A549 (cell line): ENCODE measurements around the gene TNNI2. TPM values are rescaled to one million over a fixed set of nuclear protein-coding genes. Genes with fewer than 3 reads are reported as not detected.

Experiments used
- ATAC-seq, 2 experiments: fragments of 200-7000 bp in 1 of 2; fragments of >200 bp in 1 of 2; cut with Nextera tagmentation in 1 of 2; cut with Tn5 transposase in 1 of 2; 3 replicates each; pipeline versions ENCODE4 v1.8.0 to v1.9.1; 2018 to 2020; ENCODE audit warnings: mild to moderate bottlenecking in 1 of 2, moderate library complexity in 1 of 2
- CTCF ChIA-PET: fragments of 300-600 bp; sonication (Branson Sonifier 250); formaldehyde crosslinking; extraction: SDS; loops from one replicate; lab custom pipeline; 2021; ENCODE audit warnings: antibody characterized with exemption, inconsistent platforms; lab: Yijun Ruan, JAX
- POLR2A ChIA-PET: fragments of 350-600 bp; formaldehyde crosslinking; extraction: SDS; loops from one replicate; lab custom pipeline; 2021; ENCODE audit warnings: antibody characterized with exemption, inconsistent platforms; lab: Yijun Ruan, JAX
- DNase-seq, 2 experiments: peaks; one replicate each; pipeline versions ENCODE4 v3.0.0 to v3.0.0-alpha.2; 2011 to 2016; ENCODE audit warnings: low read depth in 1 of 2, low spot score in 1 of 2
- FAIRE-seq: peaks from 2 replicates; lab custom pipeline; 2011; peaks lifted over from hg19 to GRCh38; lab: Jason Lieb, UNC
- H3K27ac ChIP-seq, 2 experiments: fragments of >200 bp; sonication (Bioruptor Twin); formaldehyde crosslinking; 3 replicates each; pipeline ENCODE4 v1.5.1; 2016 to 2017
- H3K4me1 ChIP-seq: fragments of >200 bp; sonication (Bioruptor Twin); formaldehyde crosslinking; 3 replicates; pipeline ENCODE4 v1.6.1; 2016
- H3K4me2 ChIP-seq: fragments of >200 bp; sonication (Bioruptor Twin); formaldehyde crosslinking; 3 replicates; pipeline ENCODE4 v1.6.1; 2016
- H3K4me3 ChIP-seq: fragments of >200 bp; sonication (Bioruptor Twin); formaldehyde crosslinking; 3 replicates; pipeline ENCODE4 v1.5.1; 2016
- H3K9me3 ChIP-seq: fragments of >200 bp; sonication (Bioruptor Twin); formaldehyde crosslinking; 3 replicates; pipeline ENCODE4 v1.6.1; 2016
- CBX2 ChIP-seq: fragments of 200-600 bp; sonication (generic); IDR thresholded peaks from 2 replicates; pipeline ENCODE4 v1.6.1; 2016; ENCODE audit warnings: low read depth, mild to moderate bottlenecking, borderline replicate concordance
- EHMT2 ChIP-seq: fragments of 200-600 bp; sonication (generic); IDR thresholded peaks from 2 replicates; pipeline ENCODE4 v1.6.1; 2016; ENCODE audit warnings: antibody characterized with exemption, low read depth, mild to moderate bottlenecking, moderate library complexity
- FOSB ChIP-seq: fragments of 250-450 bp; sonication (Bioruptor Pico); IDR thresholded peaks from 2 replicates; pipeline ENCODE4 v1.5.0; 2020; ENCODE audit warnings: mild to moderate bottlenecking, moderate library complexity
- FOSL2 ChIP-seq, 2 experiments: fragments of 450-650 bp in 1 of 2; fragments of >200 bp in 1 of 2; sonication (Bioruptor Twin) in 1 of 2; formaldehyde crosslinking; IDR thresholded peaks; 2 replicates each; pipeline versions ENCODE4 v1.5.0 to v1.6.1; 2016 to 2020; ENCODE audit warnings: mild to moderate bottlenecking in 1 of 2, moderate library complexity in 1 of 2
- FOXS1 ChIP-seq: fragments of 250-450 bp; sonication (Bioruptor Pico); IDR thresholded peaks from 2 replicates; pipeline ENCODE4 v1.5.0; 2020; ENCODE audit warnings: mild to moderate bottlenecking, moderate library complexity
- HMGXB4 ChIP-seq: fragments of 250-450 bp; sonication (Bioruptor Pico); IDR thresholded peaks from 2 replicates; pipeline ENCODE4 v1.5.0; 2021; ENCODE audit warnings: mild to moderate bottlenecking, moderate library complexity, borderline replicate concordance
- HOXB5 ChIP-seq: fragments of 250-450 bp; sonication (Bioruptor Pico); IDR thresholded peaks from 2 replicates; pipeline ENCODE4 v1.5.0; 2020; ENCODE audit warnings: mild to moderate bottlenecking, moderate library complexity
- JUNB ChIP-seq: fragments of >200 bp; sonication (Bioruptor Twin); formaldehyde crosslinking; IDR thresholded peaks from 2 replicates; pipeline ENCODE4 v1.6.1; 2016
- MAFK ChIP-seq: fragments of 450-650 bp; IDR thresholded peaks from 2 replicates; pipeline ENCODE4 v1.6.1; 2014; ENCODE audit not compliant: partially characterized antibody
- MAZ ChIP-seq: fragments of 150-350 bp; IDR thresholded peaks from 2 replicates; pipeline ENCODE4 v1.6.1; 2014; ENCODE audit warnings: antibody characterized with exemption, low read depth, low read length, borderline replicate concordance
- POLR2AphosphoS2 ChIP-seq: conservative IDR thresholded peaks from 2 replicates; pipeline ENCODE4 v1.6.1; 2012; ENCODE audit warnings: low read length, improper control_type of control experiment, inconsistent platforms
- RAD21 ChIP-seq, 2 experiments: fragments of >200 bp in 1 of 2; sonication (Bioruptor Twin) in 1 of 2; formaldehyde crosslinking in 1 of 2; IDR thresholded peaks in 1 of 2; conservative IDR thresholded peaks in 1 of 2; 2 replicates in 1 of 2; 3 replicates in 1 of 2; pipeline ENCODE4 v1.6.1; 2012 to 2018; ENCODE audit warnings: inconsistent platforms in 1 of 2
- RCOR1 ChIP-seq: fragments of 150-350 bp; IDR thresholded peaks from 2 replicates; pipeline ENCODE4 v1.6.1; 2014; ENCODE audit warnings: antibody characterized with exemption, low read length, low read depth
- SMC3 ChIP-seq: fragments of >200 bp; sonication (Bioruptor Twin); formaldehyde crosslinking; IDR thresholded peaks from 3 replicates; pipeline ENCODE4 v1.6.1; 2018; ENCODE audit warnings: inconsistent platforms
- TFCP2L1 ChIP-seq: fragments of 250-450 bp; sonication (Bioruptor Pico); IDR thresholded peaks from 2 replicates; pipeline ENCODE4 v1.5.0; 2021; ENCODE audit warnings: mild to moderate bottlenecking
- ZFP36 ChIP-seq: fragments of 450-650 bp; IDR thresholded peaks from 2 replicates; pipeline ENCODE4 v1.6.1; 2014; ENCODE audit warnings: borderline replicate concordance; ENCODE audit not compliant: partially characterized antibody
- ZSCAN20 ChIP-seq: fragments of 250-450 bp; sonication (Bioruptor Pico); IDR thresholded peaks from 2 replicates; pipeline ENCODE4 v1.8.0; 2022; ENCODE audit warnings: mild to moderate bottlenecking, moderate library complexity
- WGBS: methylation state at CpG from one replicate; pipeline ENCODE4 v1.1.6; 2017; ENCODE audit errors: missing lambda C conversion rate; 5-methylcytosine and 5-hydroxymethylcytosine counted together
- polyA plus RNA-seq, 4 experiments: library from polyadenylated mRNA; depleted of rRNA in 3 of 4; stranded (reverse); fragments of >200 nt; fragmentation: RNase III in 1 of 4; extraction: RNeasy Plus Mini Kit Qiagen cat#74134 plus additional on column Dnase treatment in 1 of 4; gene quantifications; 2 replicates in 3 of 4; 3 replicates in 1 of 4; pipeline ENCODE4 v1.2.3, GENCODE V29; 2011 to 2017
- TF ChIP-seq, protein P1 (sequence below): fragments of >200 bp; sonication (Bioruptor Twin); formaldehyde crosslinking; IDR thresholded peaks from 3 replicates; pipeline ENCODE4 v1.5.1; 2016
- TF ChIP-seq, protein P2 (sequence below): IDR thresholded peaks from 2 replicates; pipeline ENCODE4 v1.6.1; 2012
- TF ChIP-seq, protein P3 (sequence below): IDR thresholded peaks from 2 replicates; pipeline ENCODE4 v1.6.1; 2012; ENCODE audit warnings: low read depth, borderline replicate concordance

The TNNI2 gene
- polyA plus RNA-seq, 2 of the 4 experiments (the other 2 are of a cell fraction), result not detected

DNA sequence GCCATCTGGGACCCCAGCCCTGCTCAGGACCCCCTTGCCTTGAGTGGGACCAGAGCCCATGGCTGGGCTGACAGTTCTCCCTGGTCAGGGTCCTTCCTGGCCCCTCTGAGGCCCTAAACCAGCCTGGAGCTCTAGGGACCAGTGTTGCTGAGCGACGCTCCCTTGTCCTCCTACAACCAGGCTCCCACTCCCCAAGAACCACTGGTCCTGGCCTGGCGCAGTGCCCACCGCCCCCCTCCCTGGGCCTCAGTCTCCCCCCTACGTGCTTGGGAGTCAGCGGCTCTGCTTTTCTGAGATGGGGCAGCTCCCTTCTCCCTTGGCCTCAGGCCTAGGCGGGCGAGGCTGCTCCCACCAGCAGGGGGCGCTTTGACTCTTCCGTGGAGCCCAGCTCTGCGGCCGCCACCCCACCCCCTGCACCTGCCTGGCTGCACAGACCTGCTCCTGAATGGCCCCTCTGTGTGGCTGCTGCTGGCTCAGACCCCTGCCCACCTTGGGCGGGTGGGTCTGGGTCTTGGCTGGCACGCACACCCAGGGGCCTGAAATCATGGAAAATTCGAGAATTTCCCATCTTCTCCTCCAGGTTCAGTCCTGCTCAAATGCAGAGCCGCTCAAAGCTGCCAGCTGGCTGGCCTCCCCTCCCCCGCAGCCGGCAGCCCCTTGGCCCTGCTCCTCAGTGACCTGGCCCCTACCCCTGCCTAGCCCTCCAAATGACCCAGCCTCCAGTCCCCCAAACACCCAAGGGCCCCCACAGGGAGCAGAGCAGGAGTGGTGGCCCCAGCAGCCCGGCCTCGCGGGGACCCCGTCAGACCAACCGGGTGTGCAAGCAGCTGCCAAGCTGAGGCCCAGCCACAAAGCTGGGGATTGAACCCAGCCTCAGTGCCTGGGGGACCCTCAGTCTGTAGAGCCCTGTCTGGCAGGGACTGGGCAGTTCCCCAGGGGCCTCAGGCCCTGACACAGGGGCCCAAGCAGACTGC is 43.8 kb downstream of the TNNI2 start:
- Histone ChIP-seq H3K4me1 (no peaks in the 10 kb centered on the region), H3K4me2 (no peak overlapping the region), H3K4me3 (no peak overlapping the region), H3K9me3 (no peaks in the 10 kb centered on the region), H3K27ac (no peak overlapping the region; a peak in 1 of 6 replicates)
- peak; percentile 73 to 89 for DNase-seq
- WGBS, result 30% methylated on average over 6 of the region's 23 CpGs
- ChIA-PET CTCF (interaction anchor here (0.6 to 10.1 kb wide), 79 partner anchors 8 to 1321 kb away, joined by 3 to 334 read pairs (median 5); partner anchors contain the start of genes H19, LSP1, MRPL23 and PRR33), POLR2A (interaction anchor here (0.8 kb wide), 1 partner anchor 118 kb away, joined by 6 read pairs; no protein-coding TSS in a partner anchor)
- no peak for FAIRE-seq
- TF ChIP-seq HOXB5 (CRISPR knock-in tag), result no peak
- TF ChIP-seq RAD21 (conservative IDR thresholded peaks at IDR 0.05 in 1 of 2, IDR thresholded peaks at IDR 0.05 in 1 of 2), result peak; percentile 87 to 89
- TF ChIP-seq, protein P1, sequence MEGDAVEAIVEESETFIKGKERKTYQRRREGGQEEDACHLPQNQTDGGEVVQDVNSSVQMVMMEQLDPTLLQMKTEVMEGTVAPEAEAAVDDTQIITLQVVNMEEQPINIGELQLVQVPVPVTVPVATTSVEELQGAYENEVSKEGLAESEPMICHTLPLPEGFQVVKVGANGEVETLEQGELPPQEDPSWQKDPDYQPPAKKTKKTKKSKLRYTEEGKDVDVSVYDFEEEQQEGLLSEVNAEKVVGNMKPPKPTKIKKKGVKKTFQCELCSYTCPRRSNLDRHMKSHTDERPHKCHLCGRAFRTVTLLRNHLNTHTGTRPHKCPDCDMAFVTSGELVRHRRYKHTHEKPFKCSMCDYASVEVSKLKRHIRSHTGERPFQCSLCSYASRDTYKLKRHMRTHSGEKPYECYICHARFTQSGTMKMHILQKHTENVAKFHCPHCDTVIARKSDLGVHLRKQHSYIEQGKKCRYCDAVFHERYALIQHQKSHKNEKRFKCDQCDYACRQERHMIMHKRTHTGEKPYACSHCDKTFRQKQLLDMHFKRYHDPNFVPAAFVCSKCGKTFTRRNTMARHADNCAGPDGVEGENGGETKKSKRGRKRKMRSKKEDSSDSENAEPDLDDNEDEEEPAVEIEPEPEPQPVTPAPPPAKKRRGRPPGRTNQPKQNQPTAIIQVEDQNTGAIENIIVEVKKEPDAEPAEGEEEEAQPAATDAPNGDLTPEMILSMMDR, result peak; percentile 81
- peak; percentile 90 for TF ChIP-seq SMC3
- TF ChIP-seq MAZ, result 0 out of 2 replicates have a peak, but pooled peaks have one; percentile 36
- ATAC-seq, result peak; percentile 85 to 97

DNA sequence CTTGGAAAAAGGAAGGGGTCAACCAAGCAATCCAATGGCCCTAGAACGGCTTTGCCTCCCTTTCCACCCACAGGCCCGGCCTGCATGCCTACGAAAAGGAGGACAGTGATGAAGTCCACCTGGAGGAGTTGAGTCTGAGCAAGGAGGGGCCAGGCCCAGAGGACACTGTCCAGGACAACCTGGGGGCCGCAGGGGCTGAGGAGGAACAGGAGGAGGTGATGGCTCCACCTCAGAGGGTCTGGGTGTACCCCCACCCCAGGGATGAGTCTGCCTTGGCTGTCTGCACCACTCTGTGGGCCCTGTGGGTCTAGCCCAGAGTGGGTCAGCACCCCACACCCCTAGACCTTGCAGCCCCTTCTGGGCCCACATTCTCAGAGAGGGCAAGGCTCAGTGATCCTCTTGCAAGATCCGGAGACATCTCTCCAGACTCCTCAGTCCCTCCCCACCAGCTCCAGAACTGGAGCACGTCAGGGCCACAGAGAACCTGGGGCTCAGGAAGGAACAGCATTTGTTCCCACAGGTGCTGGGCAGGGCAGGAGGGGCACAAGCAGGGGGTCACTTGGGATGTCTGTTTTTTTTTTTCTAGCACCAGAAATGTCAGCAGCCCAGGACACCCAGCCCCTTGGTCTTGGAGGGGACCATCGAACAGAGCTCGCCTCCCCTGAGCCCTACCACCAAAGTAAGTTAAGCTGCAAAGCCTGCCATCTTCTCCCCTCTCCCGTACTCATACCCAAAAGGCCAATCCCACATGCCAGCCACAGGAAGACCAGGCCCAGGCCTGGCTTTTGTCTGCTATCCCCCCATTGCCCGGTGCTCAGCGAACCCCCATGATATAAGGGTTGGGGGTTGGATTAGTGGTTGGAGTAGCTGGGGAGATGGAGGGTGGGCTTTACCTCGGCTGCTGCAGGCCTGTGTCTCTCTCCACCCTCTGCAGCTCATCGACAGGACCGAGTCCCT is 44.8 kb downstream of the TNNI2 start:
- Histone ChIP-seq H3K4me2 (no peak overlapping the region), H3K4me1 (no peaks in the 10 kb centered on the region), H3K4me3 (no peak overlapping the region), H3K27ac (no peak overlapping the region), H3K9me3 (no peaks in the 10 kb centered on the region)
- no peak for TF ChIP-seq MAFK
- TF ChIP-seq FOXS1, result no peak
- no peak for TF ChIP-seq RAD21 (conservative IDR thresholded peaks at IDR 0.05 in 1 of 2, IDR thresholded peaks at IDR 0.05 in 1 of 2)
- TF ChIP-seq JUNB, result no peak
- no peak for TF ChIP-seq CBX2
- TF ChIP-seq RCOR1, result no peak
- no peak for TF ChIP-seq TFCP2L1 (CRISPR knock-in tag)
- TF ChIP-seq POLR2AphosphoS2, result no peak
- TF ChIP-seq FOSB (CRISPR knock-in tag), result no peak
- no peak for TF ChIP-seq FOSL2 (IDR thresholded peaks at IDR 0.05)
- TF ChIP-seq FOSL2 (CRISPR knock-in tag; IDR thresholded peaks at IDR 0.05), result no peak
- no peak for TF ChIP-seq SMC3
- TF ChIP-seq ZFP36, result no peak
- no peak for TF ChIP-seq ZSCAN20 (CRISPR knock-in tag)
- TF ChIP-seq, protein P2, sequence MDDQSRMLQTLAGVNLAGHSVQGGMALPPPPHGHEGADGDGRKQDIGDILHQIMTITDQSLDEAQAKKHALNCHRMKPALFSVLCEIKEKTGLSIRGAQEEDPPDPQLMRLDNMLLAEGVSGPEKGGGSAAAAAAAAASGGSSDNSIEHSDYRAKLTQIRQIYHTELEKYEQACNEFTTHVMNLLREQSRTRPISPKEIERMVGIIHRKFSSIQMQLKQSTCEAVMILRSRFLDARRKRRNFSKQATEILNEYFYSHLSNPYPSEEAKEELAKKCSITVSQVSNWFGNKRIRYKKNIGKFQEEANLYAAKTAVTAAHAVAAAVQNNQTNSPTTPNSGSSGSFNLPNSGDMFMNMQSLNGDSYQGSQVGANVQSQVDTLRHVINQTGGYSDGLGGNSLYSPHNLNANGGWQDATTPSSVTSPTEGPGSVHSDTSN, result no peak
- TF ChIP-seq, protein P3, sequence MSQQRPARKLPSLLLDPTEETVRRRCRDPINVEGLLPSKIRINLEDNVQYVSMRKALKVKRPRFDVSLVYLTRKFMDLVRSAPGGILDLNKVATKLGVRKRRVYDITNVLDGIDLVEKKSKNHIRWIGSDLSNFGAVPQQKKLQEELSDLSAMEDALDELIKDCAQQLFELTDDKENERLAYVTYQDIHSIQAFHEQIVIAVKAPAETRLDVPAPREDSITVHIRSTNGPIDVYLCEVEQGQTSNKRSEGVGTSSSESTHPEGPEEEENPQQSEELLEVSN, result no peak
- no peak for TF ChIP-seq HMGXB4 (CRISPR knock-in tag)
- no peak for TF ChIP-seq EHMT2
- no peak for TF ChIP-seq MAZ
- ChIA-PET POLR2A (interaction anchor here (0.7 kb wide), 1 partner anchor 115 kb away, joined by 3 read pairs; no protein-coding TSS in a partner anchor), CTCF (interaction anchor here (0.6 to 10.1 kb wide), 37 partner anchors 7 to 280 kb away, joined by 3 to 334 read pairs (median 6); partner anchors contain the start of genes LSP1, MRPL23, PRR33 and TNNT3)
- no peak for ATAC-seq
- WGBS, result 53% methylated on average over 12 of the region's 14 CpGs
- FAIRE-seq, result no peak
- no peak for DNase-seq
